Measurements from ENCODE around the gene CDK6.
"Not testable (repeated sequence)": the region's sequence is repeated elsewhere in the genome, so short reads cannot be mapped to it uniquely, and the experiment has no call there.

CDK6 gene

DNA sequence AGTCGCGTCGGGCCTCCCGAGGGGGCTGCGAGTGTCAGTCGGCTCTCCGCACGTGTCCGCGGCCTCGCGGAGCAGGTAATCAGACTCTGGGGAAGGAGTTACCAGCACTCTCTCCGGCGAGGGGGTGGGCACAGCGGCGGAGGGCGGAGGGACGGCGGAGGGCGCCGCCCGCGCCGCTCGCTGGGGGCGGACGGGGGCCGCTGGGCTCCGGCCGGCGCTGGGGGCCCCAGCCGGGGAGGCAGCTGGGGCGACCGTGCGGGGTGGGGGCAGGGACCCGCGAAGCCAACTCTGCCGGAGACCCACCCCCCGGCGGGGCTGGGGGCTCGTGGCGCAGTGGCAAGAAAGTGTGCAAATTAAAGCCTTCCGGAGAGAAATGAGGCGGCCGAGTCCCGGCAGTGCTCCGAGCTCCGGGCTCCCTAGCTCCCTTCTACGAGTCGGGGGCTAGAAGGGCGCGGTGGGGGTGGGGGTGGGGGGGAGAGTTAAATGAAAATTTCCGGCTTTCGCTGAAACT is at the start of gene CDK6:
CDK6 (minus strand) TSS at position 85 of the 511 bp plus-strand sequence. CDS start 3,250 bp downstream, outside the sequence.
- DNase-seq (ENCODE audit: low read depth in 2 of 3, low spot score in 1 of 3): peak; percentile 49 to 65 (median 54)

DNA sequence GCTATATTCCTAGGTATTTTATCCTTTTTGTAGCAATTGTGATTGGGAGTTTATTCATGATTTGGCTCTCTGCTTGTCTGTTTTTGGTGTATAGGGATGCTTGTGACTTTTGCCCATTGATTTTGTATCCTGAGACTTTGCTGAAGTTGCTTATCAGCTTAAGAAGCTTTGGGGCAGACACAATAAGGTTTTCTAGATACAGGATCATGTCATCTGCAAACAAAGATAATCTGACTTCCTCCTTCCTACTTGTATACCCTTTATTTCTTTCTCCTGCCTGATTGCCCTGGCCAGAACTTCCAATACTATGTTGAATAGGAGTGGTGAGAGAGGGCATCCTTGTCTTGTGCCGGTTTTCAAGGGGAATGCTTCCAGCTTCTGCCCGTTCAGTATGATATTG is 49.7 kb upstream of the CDK6 start:
- not testable (repeated sequence) for DNase-seq (ENCODE audit: low read depth in 2 of 3, low spot score in 1 of 3)

DNA sequence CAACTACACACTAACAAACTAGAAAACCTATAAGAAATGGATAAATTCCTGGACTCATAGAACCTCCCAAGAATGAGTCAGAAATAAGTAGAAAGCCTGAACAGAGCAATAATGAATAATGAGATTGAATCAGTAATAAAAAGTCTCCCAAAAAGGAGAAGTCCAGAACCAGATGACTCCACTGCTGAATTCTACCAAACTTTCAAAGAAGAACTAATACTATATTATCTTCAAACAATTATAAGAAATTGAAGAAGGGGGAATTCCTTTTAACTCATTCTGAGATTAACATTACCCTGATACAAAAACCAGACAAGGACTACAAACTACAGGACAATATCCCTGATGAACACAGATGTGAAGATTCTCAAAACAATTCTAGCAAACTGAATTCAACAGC is 47.8 kb upstream of the CDK6 start:
- DNase-seq (ENCODE audit: low read depth in 2 of 3, low spot score in 1 of 3): no peak

DNA sequence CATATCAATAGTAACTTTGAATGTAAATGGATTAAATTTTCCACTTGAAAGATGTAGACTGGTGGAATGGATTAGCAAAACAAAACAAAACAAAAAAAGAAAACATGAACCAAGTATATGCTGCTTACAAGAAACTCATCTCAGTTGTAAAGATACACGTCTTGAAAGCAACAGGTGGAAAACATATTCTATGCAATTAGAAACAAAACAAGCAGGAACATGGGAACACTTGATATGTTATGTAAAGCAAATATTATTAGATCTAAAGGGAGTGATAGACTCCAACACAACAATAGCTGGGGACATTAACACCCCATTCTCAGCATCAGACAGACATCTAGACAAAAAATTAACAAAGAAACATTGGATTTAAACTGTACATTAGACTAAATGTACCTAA is 46.4 kb upstream of the CDK6 start:
- no peak for DNase-seq (ENCODE audit: low read depth in 2 of 3, low spot score in 1 of 3)

DNA sequence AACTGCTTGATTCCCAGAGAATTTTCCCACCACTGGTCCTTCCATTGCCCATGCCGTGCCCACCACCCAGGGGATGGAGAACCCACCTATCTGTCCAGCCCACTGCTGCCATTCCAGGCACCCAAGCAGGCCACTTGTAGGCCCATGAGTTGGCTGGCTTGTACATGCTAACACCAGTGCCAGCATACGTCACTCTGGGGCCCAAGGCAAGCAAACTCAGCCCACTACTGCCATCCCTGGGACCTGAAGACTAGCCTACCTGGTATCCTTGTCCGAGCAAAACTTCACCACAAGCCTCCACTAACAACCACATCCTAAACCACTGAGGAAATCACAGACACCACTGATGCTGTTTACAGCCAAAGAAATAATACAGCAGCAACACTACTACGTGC is 44.7 kb upstream of the CDK6 start:
- no peak for DNase-seq (ENCODE audit: low read depth in 2 of 3, low spot score in 1 of 3)

DNA sequence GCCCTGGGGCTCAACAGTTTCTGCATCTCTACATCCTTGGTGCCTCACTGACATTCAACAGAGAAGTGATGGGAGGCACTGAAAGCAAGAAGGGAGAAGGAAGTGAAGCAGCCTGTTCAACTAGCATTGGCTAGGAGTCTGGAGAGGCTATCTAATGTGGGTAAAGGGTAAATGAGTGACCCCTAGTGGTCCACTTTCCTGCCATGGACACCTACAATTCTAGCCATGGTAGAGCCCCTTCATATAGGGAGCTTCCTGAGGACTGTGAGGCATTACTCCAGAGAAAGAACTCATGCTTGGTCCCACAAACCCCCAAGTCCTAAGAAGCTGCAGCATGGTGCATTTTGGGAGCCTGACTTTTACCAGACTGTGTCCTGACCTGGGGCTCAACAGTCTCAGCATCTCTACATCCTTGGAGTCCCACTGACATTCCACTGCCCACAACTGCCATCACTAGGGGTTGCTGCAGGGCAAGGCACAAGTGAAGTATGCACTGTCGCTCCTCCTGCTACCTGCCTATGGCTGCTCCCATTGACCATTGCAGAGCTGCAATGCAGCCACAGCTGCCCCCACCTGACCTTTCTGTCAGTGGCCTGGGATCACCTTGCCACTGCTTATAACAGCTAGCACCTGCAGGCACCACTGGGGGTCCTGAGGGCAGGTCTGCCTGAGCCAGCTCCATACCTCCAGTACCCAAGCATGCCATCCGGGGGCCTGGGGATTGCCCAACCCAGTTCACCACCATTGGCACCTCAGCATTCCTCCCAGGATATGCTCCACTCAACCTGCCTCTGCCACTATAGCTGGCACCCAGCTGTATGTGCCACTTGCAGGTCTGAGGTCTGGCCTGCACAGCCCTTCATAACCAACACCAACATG is 44.1 kb upstream of the CDK6 start:
- no peak for DNase-seq (ENCODE audit: low read depth in 2 of 3, low spot score in 1 of 3)

DNA sequence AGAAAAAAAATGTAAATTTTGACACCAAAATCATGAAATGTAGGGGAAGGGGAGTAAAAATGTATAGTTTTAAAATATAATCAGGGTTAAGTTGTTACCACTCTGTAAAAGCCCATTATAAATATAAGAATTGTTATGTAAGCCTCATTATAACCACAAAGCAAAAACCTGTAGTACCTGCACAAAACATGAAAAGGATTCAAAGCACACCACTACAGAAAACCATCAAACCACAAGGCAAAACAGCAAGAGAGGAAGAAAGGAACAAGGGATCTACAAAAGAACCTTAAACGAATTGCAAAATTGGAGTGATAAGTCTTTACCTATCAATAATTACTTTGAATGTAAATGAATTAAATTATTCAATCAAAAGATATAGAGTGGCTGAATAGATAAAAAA is 41.0 kb upstream of the CDK6 start:
- no peak for DNase-seq (ENCODE audit: low read depth in 2 of 3, low spot score in 1 of 3)

DNA sequence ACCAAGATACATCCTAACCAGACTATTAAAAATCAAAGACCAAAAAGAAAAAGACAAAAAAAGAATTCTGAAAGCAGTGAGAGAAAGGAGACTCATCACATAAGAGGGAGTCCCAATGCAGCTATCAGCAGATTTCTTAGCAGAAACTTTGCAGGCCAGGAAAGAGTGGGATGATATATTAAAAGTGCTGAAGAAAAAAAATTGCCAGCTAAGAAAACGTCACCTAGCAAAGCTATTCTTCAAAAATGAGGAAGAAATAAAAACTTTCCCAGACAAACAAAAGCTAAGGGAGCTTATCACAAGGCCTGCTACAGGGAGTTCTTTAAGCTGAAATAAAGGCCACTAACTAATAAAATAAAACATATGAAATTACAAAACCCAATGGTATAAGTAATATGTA is 40.5 kb upstream of the CDK6 start:
- DNase-seq (ENCODE audit: low read depth in 2 of 3, low spot score in 1 of 3): no peak

DNA sequence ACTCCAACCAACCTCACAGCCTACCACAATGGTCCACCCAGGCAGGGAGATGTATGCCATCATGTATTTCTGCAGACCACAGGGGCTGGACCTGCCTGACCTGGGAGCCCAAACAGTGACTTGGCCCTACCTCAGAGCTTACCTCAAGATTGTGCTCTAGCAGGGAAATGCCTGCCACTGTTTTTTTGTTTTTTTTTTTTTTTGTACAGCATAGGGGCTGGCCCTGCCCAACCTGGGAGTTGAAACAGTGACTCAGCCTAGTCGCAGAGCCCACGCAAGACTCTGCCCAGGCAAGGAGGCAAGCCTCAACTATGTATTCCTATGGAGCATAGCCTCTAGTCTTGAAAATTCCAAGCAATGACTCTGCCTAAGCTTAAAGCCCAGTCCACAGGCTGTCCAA is 39.3 kb upstream of the CDK6 start:
- DNase-seq (ENCODE audit: low read depth in 2 of 3, low spot score in 1 of 3): peak in 1 of 3 donors; percentile 23

DNA sequence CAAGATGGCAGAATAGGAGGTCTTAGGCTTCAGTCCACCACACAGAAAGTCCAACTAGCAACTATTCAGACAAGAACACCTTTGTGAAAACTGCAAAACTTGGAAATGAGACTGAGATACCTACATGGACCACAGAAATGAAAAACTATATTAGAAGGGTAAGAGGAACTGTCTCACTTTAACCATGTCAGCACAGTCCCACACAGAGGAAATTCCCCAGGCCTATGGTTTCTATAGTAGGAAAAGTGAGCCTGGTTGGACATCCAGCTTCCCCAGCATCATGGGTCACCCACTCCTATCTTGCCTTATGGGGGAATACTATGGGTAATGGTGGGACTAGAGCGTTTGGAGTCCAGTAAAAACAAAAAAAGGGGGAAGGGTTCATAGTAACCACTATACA is 38.8 kb upstream of the CDK6 start:
- DNase-seq (ENCODE audit: low read depth in 2 of 3, low spot score in 1 of 3): no peak

DNA sequence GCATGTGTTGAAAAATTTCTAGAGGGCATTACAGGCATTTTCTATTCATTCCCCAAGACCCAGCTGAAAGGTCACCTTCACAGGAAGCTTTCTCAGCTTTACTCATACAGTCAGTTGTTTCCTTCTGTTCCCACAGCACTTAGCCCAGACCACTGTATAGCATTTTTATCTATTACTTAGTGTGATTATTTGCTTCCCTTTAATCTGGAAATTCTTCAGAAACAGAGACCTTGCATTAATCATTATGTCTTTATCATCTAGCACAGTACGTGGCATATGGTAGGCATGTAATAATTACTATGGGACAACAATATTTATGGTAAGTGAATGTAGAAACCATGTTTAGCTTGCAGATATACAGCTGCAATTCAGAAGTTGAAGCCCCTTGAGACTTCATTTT is 38.2 kb upstream of the CDK6 start:
- no peak for DNase-seq (ENCODE audit: low read depth in 2 of 3, low spot score in 1 of 3)

DNA sequence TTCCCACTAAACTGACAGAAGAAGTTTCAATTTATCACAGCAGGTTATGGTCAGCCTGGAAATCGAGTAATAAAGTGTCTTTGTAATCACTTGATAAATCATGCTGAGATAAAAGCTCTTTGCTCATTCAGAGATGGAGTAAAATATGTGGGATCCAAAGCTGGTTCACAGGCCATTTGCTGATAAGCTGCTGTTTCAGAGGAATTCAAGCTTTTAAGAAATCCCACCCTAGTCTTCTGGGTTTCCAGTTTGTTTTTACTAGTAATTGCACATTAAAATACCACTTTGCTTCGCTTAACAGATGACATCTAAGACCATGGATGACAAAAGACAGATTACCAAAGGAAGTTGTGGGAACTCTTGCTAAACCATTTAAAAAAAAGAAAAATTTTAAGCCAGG is 37.4 kb upstream of the CDK6 start:
- DNase-seq (ENCODE audit: low read depth in 2 of 3, low spot score in 1 of 3): no peak

DNA sequence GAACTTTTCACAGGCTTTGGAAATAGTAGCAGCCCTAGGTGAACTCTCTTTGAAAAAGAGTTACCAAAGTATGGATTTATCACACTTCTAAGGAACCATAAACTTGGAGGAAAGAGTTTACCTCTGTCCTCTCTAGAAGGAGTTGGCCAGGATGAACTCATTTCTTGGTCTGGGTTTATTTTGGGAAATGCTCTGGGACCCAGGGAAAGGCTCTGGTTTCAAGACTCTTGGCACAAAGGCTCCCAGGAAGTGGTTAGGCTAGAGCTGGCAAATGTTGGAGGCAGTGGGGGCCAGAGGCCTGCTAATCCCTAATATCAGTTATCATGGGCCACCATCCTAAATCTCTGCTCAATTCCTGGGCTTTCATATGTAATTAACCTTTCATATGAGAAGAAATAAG is 36.3 kb upstream of the CDK6 start:
- DNase-seq (ENCODE audit: low read depth in 2 of 3, low spot score in 1 of 3): no peak

DNA sequence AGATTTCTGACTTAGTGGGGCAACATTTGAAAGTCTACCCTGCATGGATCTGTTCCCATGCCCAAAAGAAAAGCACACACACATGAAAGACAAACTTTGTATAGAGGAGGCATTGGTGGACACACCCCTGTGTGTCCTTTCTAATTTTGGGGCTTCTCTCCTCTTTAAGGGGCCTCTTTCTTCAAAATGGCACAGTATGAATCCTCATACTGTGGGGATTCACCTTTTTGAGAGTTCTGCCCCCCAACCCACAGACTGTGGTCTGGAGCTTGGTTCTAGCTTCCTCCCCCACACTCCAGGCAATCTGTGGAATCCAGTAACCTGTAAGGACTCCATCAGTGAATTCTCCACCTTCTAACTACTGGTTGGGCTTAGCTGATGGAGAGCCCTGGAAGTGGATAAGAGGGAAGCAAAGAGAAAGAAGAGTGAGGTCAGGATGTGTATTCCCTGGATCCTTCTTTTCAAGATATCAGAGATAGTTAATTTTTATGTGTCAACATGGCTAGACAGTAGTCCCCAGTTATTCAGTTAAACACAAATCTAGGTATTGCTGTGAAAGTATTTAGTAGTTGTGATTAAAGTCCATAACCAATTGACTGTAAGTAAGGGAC is 32.4 kb upstream of the CDK6 start:
- no peak for DNase-seq (ENCODE audit: low read depth in 2 of 3, low spot score in 1 of 3)

DNA sequence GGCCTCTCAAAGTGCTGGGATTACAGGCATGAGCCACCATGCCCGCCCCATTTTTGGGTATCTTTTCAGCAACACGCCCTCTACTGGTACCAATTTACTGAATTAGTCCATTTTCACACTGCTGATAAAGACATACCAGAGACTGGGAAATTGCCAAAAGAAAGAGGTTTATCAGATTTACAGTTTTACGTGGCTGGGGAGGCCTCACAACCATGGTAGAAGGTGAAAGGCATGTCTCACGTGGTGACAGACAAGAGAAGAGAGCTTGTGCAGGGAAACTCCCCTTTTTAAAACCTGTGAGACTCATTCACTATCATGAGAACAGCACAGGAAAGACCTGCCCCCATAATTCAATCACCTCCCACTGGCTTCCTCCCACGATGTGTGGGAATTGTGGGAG is 27.8 kb upstream of the CDK6 start:
- not testable (repeated sequence) for DNase-seq (ENCODE audit: low read depth in 2 of 3, low spot score in 1 of 3)

DNA sequence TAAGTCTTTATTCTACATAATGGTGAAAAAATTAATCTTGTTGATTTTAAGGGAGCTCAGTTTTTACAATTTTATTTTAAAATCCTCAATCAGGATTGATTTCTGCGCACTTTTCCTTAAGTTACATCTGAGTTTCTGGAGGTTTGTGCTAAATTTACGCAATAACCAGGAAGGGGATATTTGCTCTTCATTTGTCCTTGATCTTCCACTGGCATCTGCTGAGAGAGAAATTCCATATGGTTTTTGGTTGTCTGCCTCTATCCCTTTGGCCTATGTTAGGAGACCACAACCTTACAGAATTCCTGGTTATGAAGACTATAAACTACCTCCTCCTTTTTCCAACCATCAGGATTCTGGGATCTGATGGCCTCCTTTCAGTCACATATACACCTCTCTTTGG is 20.1 kb upstream of the CDK6 start:
- DNase-seq (ENCODE audit: low read depth in 2 of 3, low spot score in 1 of 3): no peak

DNA sequence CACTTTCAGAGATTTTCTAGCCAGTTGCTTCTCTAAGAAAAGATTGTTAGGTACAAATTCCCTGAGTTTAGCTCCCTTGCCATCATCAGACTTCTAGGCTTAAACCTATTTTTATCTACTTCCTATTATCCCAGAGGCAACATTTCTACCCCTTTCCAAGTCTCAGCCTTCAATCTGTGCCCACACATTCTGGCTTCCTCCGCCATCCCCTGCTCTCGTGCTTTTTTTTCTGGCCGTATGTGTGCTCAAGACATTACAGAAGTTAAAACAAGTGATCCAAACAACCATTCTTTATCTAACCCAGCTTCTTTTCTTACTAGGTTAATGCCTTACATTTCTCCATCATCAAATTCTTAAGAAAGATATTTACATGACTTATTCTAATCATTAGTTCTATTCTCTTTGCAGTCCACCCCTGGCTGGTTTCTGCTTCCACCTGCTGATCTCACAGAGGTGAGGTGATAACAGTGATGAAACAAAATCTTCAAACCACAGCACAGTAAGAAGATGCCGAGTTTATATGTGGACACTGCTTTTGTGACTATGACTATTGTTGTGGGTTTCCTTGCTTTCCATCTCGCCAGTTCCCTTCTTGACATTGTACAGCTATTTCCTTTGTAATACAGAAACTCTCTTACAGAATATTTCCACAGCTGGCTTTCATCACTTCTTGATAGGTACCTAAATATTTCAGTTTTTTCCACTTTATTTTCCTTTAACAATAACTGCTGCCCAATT is 18.3 kb upstream of the CDK6 start:
- no peak for DNase-seq (ENCODE audit: low read depth in 2 of 3, low spot score in 1 of 3)

DNA sequence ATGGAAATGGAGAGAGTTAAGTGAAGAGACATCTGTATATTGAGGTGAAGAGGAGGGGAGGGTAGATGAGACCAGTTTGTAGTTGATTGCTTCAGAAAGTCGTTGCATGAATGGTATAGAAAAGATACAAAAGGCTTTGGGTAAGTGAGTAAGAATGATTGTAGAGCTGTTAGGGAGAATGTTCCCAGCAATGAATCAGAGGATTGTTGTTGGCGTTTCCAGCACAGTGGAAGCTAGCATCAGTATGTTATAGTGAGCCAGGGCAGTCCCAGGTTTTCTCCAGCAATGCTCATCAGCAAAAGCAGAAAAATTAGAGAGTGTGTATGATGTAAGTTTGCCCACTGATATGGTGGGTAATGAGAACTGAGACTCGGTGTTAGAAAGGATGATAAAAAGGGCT is 15.4 kb upstream of the CDK6 start:
- no peak for DNase-seq (ENCODE audit: low read depth in 2 of 3, low spot score in 1 of 3)

DNA sequence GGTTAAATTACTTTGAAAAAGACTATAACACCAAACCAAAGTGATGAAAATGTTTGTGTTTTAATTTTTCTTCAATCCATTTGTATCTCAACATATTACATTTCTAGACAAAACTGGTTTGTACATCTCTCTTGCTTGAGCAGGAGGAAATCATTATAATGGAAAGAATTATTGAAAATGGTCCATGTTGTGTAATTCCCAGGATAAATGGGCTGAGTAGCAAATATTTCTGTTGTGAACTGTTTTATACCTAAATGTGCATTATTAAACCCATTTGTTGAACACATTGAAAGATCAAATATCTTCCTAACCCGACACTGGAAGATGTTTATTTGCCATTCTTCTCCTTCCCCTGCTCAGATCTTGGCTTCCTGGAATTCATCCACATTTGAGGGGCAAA is 14.1 kb upstream of the CDK6 start:
- DNase-seq (ENCODE audit: low read depth in 2 of 3, low spot score in 1 of 3): no peak

DNA sequence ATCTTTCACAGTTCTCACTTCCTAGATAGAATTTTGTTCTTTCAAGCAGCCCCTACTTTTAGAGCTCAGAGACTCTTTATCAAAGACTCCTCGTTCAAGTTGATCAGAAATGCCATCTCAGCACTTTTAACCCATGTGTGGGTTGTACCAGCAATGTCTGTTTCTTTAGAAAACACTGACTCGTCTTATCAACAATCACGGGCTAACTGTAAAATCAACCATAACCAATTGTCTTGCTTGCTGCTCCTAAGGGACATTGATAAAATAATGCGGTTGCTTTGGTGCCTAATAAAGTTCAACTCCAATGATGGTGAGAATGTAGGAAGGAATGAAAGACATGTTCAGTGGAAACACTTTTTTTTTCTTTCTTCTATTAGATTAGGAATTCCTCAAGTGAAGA is 12.9 kb upstream of the CDK6 start:
- no peak for DNase-seq (ENCODE audit: low read depth in 2 of 3, low spot score in 1 of 3)

DNA sequence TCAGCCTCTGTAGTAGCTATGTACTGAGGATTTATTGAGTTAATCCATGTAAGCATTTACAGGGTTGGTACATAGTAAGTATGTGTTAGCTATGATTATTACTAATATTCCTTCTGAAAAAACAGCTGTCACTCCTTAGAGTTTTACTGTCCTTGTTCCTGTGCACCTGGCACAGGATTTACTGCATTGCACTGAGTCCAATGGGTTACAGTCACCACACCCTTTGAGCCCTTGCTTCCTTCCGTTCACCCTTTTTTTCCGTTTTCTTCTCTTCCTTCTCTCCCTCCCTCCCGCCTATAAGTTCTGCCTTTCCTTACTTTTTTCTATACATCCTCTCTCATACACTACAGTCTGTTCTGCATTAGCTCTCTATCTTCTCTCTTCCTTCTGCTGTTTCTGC is 12.5 kb upstream of the CDK6 start:
- DNase-seq (ENCODE audit: low read depth in 2 of 3, low spot score in 1 of 3): no peak

DNA sequence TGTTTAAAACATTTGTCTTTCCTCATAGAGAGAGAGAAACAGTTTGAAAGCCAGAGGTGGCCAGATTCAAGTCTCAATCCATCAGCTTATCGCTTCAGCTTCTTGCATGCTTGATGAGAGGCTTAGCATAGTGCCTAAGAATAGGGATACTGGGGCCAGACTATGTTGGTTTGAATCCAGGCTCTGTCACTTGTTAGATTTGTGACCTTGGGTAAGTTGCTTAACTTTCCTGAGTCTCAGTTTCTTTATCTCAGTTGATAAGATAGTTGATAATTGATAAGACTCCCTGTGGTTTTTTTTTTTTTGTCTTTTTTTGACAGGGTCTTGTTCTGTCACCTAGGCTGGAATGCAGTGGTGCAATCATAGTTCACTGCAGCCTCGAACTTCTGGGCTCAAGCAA is 12.1 kb upstream of the CDK6 start:
- DNase-seq (ENCODE audit: low read depth in 2 of 3, low spot score in 1 of 3): no peak
